ENCODE data around the gene SLFNL1. TPM values are rescaled to one million over a fixed set of nuclear protein-coding genes. Genes with fewer than 3 reads are reported as not detected.

The SLFNL1 gene
- polyA plus RNA-seq, 6 donors from 2014 or later = 0.19 to 0.65 (median 0.35) TPM; not detected in 1

GRCh38 chr1:41030872-41031616 is 9.5 kb upstream of the SLFNL1 start:
- Mint-ChIP-seq H3K27ac (peak overlapping the region in 3 of 6 donors; percentile 0 to 41 (median 17)), H3K4me3 (no peak overlapping the region), H3K9me3 (peaks cover 0 to 4% (median 0%) of the 10 kb centered on the region in 7 donors), H3K27me3 (no peaks in the 10 kb centered on the region), H3K4me1 (peaks cover 6 to 9% (median 9%) of the 10 kb centered on the region in 3 donors), H3K36me3 (peaks cover 31 to 46% of the 10 kb centered on the region in 2 donors)
- ATAC-seq (ENCODE audit: low read depth in 2 of 2) (no peak), DNase-seq (no peak)

- Mint-ChIP-seq H3K9me3 (peaks cover 0 to 4% (median 0%) of the 10 kb centered on the region in 7 donors), H3K27ac (no peak overlapping the region), H3K4me3 (no peak overlapping the region), H3K36me3 (peaks cover 23 to 41% of the 10 kb centered on the region in 2 donors), H3K4me1 (peaks cover 10 to 20% (median 11%) of the 10 kb centered on the region in 3 donors), H3K27me3 (no peaks in the 10 kb centered on the region)
- ATAC-seq (ENCODE audit: low read depth in 2 of 2) = no peak
- no peak for DNase-seq
These were observed 6.6 kb upstream of the SLFNL1 start for GRCh38 chr1:41028034-41028642.

GRCh38 chr1:41025979-41026819 is 4.7 kb upstream of the SLFNL1 start:
- no peaks in the 10 kb centered on the region for H3K9me3 Mint-ChIP-seq
- peak overlapping the region in 4 of 8 donors; percentile 7 to 70 (median 51) for H3K4me3 Mint-ChIP-seq
- peak overlapping the region in 2 of 6 donors; percentile 4 to 95 for H3K27ac Mint-ChIP-seq
- peaks cover 14 to 32% of the 10 kb centered on the region in 2 donors for H3K36me3 Mint-ChIP-seq
- DNase-seq = no peak
- ATAC-seq (ENCODE audit: low read depth in 2 of 2) = peak in 1 of 2 donors; percentile 32
- H3K27me3 Mint-ChIP-seq = no peaks in the 10 kb centered on the region
- H3K4me1 Mint-ChIP-seq = peaks cover 10 to 20% (median 14%) of the 10 kb centered on the region in 3 donors

DNA sequence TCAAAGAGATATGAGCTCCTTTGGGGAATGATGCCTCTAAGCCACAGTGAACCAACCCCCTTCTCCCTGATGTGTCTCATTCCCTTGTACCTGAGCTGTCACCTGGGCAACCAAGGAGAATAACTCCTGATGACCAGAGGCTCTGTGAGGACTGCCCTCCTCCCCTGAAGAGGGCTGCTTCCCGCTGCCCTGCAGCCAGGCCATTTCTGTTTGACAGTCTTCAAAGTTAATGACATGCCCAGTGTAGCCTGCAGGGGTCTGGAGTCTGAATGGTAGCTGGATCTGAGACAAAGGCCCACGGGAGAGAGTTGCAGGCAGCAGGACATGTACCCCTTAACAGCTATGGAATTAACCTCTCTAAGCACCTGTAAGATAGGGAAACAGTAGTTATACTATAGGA is 3.4 kb upstream of the SLFNL1 start:
- ATAC-seq (ENCODE audit: low read depth in 2 of 2) = no peak
- Mint-ChIP-seq H3K4me3 (no peak overlapping the region), H3K27ac (peak overlapping the region in 2 of 6 donors; percentile 59 to 74)

GRCh38 chr1:41023279-41023990 is 1.9 kb upstream of the SLFNL1 start:
- no peaks in the 10 kb centered on the region for H3K9me3 Mint-ChIP-seq
- DNase-seq (no peak), ATAC-seq (ENCODE audit: low read depth in 2 of 2) (no peak)
- H3K36me3 Mint-ChIP-seq = peaks cover 4 to 18% of the 10 kb centered on the region in 2 donors
- H3K27ac Mint-ChIP-seq = no peak overlapping the region
- peaks cover 18 to 23% (median 21%) of the 10 kb centered on the region in 3 donors for H3K4me1 Mint-ChIP-seq
- H3K27me3 Mint-ChIP-seq = no peaks in the 10 kb centered on the region
- no peak overlapping the region for H3K4me3 Mint-ChIP-seq

More for the DNA sequence above, 3.4 kb upstream of the SLFNL1 start:
- H3K4me1 Mint-ChIP-seq = peaks cover 10 to 20% (median 14%) of the 10 kb centered on the region in 3 donors
- H3K36me3 Mint-ChIP-seq = peaks cover 14 to 23% of the 10 kb centered on the region in 2 donors
- no peaks in the 10 kb centered on the region for H3K27me3 Mint-ChIP-seq
- no peaks in the 10 kb centered on the region for H3K9me3 Mint-ChIP-seq
- no peak for DNase-seq

DNA sequence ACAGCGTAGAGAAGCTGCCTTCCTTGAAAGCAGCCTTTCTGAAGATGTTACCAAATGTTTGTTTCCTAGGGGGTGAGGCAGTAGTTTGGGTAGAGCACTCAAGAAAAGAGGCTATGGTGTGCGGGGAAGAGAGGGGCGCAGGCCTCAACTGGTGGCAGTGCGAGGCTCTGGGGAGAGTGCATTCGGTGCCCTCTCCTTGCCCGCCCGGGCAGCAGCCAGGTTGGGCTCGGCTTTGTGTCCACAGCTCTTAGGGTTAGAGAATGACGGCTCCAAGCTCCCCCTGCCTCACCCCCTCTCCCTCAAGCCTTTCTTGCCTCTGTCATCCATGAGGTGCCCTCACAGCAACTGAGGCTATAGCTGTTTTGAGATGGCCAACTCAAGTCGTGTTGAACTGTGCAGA is 899 bp upstream of the SLFNL1 start:
- H3K36me3 Mint-ChIP-seq = peaks cover 0 to 8% of the 10 kb centered on the region in 2 donors
- peak overlapping the region in 1 of 6 donors; percentile 39 for H3K27ac Mint-ChIP-seq

GRCh38 chr1:41020654-41021053 is 871 bp downstream of the SLFNL1 start:
- Mint-ChIP-seq H3K27me3 (no peaks in the 10 kb centered on the region), H3K36me3 (no peaks in the 10 kb centered on the region), H3K4me1 (peaks cover 8 to 20% (median 19%) of the 10 kb centered on the region in 3 donors), H3K9me3 (no peaks in the 10 kb centered on the region), H3K4me3 (no peak overlapping the region), H3K27ac (peak overlapping the region in 1 of 6 donors; percentile 65)
- no peak for ATAC-seq (ENCODE audit: low read depth in 2 of 2)
- DNase-seq = no peak

More for the DNA sequence above, 899 bp upstream of the SLFNL1 start:
- Mint-ChIP-seq H3K9me3 (no peaks in the 10 kb centered on the region), H3K27me3 (no peaks in the 10 kb centered on the region), H3K4me3 (no peak overlapping the region), H3K4me1 (peaks cover 18 to 23% (median 21%) of the 10 kb centered on the region in 3 donors)
- ATAC-seq (ENCODE audit: low read depth in 2 of 2) = no peak
- DNase-seq = no peak

- Mint-ChIP-seq H3K27me3 (no peaks in the 10 kb centered on the region), H3K4me1 (peaks cover 10 to 20% (median 19%) of the 10 kb centered on the region in 3 donors), H3K36me3 (no peaks in the 10 kb centered on the region), H3K4me3 (no peak overlapping the region), H3K27ac (no peak overlapping the region), H3K9me3 (no peaks in the 10 kb centered on the region)
- ATAC-seq (ENCODE audit: low read depth in 2 of 2) = no peak
- no peak for DNase-seq
These were observed 1.4 kb downstream of the SLFNL1 start for GRCh38 chr1:41020109-41020576.

GRCh38 chr1:41019353-41019745 is 2.2 kb downstream of the SLFNL1 start:
- no peaks in the 10 kb centered on the region for H3K9me3 Mint-ChIP-seq
- peaks cover 18 to 24% (median 24%) of the 10 kb centered on the region in 3 donors for H3K4me1 Mint-ChIP-seq
- no peaks in the 10 kb centered on the region for H3K36me3 Mint-ChIP-seq
- H3K27me3 Mint-ChIP-seq = no peaks in the 10 kb centered on the region
- H3K27ac Mint-ChIP-seq = peak overlapping the region in 1 of 6 donors; percentile 50
- H3K4me3 Mint-ChIP-seq = no peak overlapping the region
- no peak for ATAC-seq (ENCODE audit: low read depth in 2 of 2)
- DNase-seq = no peak

GRCh38 chr1:41018018-41018410 is 3.5 kb downstream of the SLFNL1 start:
- H3K9me3 Mint-ChIP-seq = no peaks in the 10 kb centered on the region
- no peaks in the 10 kb centered on the region for H3K36me3 Mint-ChIP-seq
- peaks cover 24 to 31% (median 26%) of the 10 kb centered on the region in 3 donors for H3K4me1 Mint-ChIP-seq
- H3K27me3 Mint-ChIP-seq = no peaks in the 10 kb centered on the region
- DNase-seq = no peak
- H3K27ac Mint-ChIP-seq = no peak overlapping the region
- ATAC-seq (ENCODE audit: low read depth in 2 of 2) = no peak
- H3K4me3 Mint-ChIP-seq = no peak overlapping the region

DNA sequence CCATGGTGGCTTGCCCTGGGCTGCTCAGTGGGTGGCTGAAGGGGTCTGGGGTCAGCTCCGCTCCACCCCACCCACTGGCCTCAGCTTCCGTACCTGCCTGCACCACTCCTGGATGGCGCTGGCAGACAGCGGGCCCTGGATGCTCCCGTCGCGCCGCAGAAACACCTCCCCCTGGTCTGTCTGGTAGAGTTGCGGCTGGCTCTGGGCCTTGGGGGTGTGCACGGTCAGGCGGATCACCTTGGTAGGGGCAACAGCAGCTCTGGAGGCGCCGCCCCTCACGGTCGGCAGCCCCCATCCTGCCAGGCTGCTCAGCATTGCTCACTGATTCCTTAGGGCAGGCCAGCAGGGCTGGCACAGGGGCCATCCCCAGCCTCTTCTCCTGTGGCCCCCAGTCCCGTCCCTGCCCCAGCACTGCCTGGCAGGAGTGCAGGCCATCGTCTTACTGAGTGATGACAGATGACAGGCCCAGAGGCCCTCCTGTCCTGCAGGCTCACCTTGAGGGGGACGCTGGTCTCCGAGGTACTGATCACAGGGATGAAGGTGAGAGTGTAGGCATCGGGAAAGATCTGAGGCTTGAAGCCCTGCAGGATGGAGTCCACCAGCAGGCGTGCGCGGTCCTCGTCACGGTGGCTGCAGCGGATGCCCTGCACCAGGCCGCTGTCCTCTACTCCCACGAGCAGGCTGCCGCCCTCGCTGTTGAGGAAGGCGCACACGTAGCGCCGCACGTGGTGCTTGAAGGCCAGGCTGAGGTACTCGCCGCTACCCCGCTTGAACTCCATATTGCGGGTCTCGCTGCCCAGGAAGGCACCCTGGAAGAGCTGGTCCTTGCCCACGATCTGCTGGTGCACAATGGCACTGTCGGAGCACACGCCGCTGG is 4.1 kb downstream of the SLFNL1 start:
- Mint-ChIP-seq H3K4me3 (no peak overlapping the region), H3K27me3 (no peaks in the 10 kb centered on the region), H3K27ac (no peak overlapping the region), H3K36me3 (peaks cover 0 to 4% of the 10 kb centered on the region in 2 donors), H3K4me1 (peaks cover 24 to 31% (median 26%) of the 10 kb centered on the region in 3 donors), H3K9me3 (no peaks in the 10 kb centered on the region)
- no peak for ATAC-seq (ENCODE audit: low read depth in 2 of 2)
- no peak for DNase-seq

DNA sequence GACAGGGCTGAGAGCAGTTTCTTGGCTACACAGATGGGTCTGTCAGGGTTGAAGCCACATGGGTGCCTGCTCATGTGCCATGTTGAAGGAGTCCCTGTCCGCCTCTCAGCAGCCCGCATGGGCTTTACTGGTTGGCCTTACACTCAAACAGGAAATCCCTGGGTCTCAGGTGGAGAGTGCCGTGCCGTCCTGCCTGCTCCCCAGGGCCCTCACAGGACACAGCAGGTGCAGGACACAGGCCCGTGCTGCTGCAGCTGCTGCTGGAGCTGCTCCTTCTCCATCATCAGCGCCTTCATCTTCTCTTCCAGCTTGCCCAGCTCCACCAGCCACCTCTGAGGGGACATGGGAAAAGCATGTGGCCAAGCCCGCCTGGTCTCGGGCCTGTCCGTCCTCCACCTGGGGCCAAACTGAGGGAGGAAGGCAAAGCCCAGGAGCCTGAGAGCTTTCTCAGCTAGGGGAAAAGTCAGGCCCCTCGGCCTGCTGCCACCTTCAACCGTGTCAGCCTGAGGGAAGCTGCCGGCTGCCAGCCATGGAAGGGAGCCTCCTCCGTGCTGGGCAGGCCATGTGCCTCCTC is 5.5 kb downstream of the SLFNL1 start:
- Mint-ChIP-seq H3K4me3 (no peak overlapping the region), H3K9me3 (no peaks in the 10 kb centered on the region), H3K4me1 (peaks cover 24 to 31% (median 24%) of the 10 kb centered on the region in 3 donors), H3K27ac (peak overlapping the region in 3 of 6 donors; percentile 37 to 91 (median 73)), H3K36me3 (peaks cover 0 to 7% of the 10 kb centered on the region in 2 donors), H3K27me3 (no peaks in the 10 kb centered on the region)
- ATAC-seq (ENCODE audit: low read depth in 2 of 2) = peak in 1 of 2 donors; percentile 15
- no peak for DNase-seq
